Parathyroid adenoma (tissue), 2 donors: ENCODE data around the gene KCMF1.

Experiments used
- H2AFZ ChIP-seq: fragments of 300-600 bp; sonication (generic); one replicate; pipeline ENCODE4 v1.7.0; 2017; ENCODE audit warnings: antibody characterized with exemption, mild to moderate bottlenecking
- H3K27ac ChIP-seq: fragments of 300-600 bp; sonication (generic); one replicate; pipeline ENCODE4 v1.7.0; 2017
- H3K27me3 ChIP-seq: fragments of 300-600 bp; sonication (generic); one replicate; pipeline ENCODE4 v1.7.0; 2017; ENCODE audit warnings: low read length; ENCODE audit not compliant: control insufficient read depth, insufficient read depth
- H3K36me3 ChIP-seq: fragments of 300-600 bp; sonication (generic); one replicate; pipeline ENCODE4 v1.7.0; 2017; ENCODE audit warnings: low read length; ENCODE audit not compliant: control insufficient read depth, insufficient read depth
- H3K4me1 ChIP-seq: fragments of 300-600 bp; sonication (generic); one replicate; pipeline ENCODE4 v1.7.0; 2017; ENCODE audit warnings: control low read depth
- H3K4me2 ChIP-seq: fragments of 300-600 bp; sonication (generic); one replicate; pipeline ENCODE4 v1.7.0; 2017; ENCODE audit warnings: low read length
- H3K4me3 ChIP-seq: fragments of 300-600 bp; sonication (generic); one replicate; pipeline ENCODE4 v1.7.0; 2017; ENCODE audit warnings: low read depth, low read length
- H3K79me2 ChIP-seq: fragments of 300-600 bp; sonication (generic); one replicate; pipeline ENCODE4 v1.7.0; 2017; ENCODE audit warnings: control low read depth
- H3K9ac ChIP-seq: fragments of 300-600 bp; sonication (generic); one replicate; pipeline ENCODE4 v1.7.0; 2017; ENCODE audit warnings: mild to moderate bottlenecking
- H3K9me3 ChIP-seq: fragments of 300-600 bp; sonication (generic); one replicate; pipeline ENCODE4 v1.7.0; 2017; ENCODE audit warnings: low read length; ENCODE audit not compliant: control insufficient read depth
- TF ChIP-seq, protein P1 (sequence below): fragments of 300-600 bp; sonication (generic); IDR thresholded peaks from one replicate; pipeline ENCODE4 v1.7.0; 2017; ENCODE audit warnings: antibody characterized with exemption, mild to moderate bottlenecking
- donor health status: primary hyperparathyroidism.

KCMF1 gene

DNA sequence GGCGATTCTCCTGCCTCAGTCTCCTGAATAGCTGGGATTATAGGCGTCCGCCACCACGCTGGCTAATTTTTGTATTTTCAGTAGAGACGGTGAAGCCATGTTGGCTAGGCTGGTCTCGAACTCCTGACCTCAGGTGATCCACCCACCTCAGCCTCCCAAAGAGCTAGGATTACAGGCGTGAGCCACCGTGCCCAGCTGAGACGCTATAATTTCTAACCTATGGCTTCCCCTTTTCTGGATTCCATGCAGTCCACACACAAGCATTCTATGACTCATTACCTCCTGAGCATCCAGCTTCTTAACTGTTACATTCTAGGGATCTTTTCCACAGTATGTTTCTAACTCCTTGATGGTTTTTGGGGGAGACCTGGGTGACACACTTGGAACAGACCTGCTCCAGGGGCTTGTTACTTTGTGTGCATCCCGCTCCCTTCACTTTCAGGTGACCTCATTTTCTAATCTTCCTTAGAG lies 11.8 kb upstream of the KCMF1 start:
- Histone ChIP-seq H3K4me1 (peaks cover 18% of the 10 kb centered on the region), H3K4me3 (no peak overlapping the region), H3K27me3 (no peaks in the 10 kb centered on the region), H3K9ac (no peak overlapping the region), H3K36me3 (no peaks in the 10 kb centered on the region), H3K4me2 (no peak overlapping the region), H3K9me3 (no peaks in the 10 kb centered on the region), H3K79me2 (no peaks in the 10 kb centered on the region), H2AFZ (no peak overlapping the region), H3K27ac (no peak overlapping the region)
- TF ChIP-seq, protein P1, sequence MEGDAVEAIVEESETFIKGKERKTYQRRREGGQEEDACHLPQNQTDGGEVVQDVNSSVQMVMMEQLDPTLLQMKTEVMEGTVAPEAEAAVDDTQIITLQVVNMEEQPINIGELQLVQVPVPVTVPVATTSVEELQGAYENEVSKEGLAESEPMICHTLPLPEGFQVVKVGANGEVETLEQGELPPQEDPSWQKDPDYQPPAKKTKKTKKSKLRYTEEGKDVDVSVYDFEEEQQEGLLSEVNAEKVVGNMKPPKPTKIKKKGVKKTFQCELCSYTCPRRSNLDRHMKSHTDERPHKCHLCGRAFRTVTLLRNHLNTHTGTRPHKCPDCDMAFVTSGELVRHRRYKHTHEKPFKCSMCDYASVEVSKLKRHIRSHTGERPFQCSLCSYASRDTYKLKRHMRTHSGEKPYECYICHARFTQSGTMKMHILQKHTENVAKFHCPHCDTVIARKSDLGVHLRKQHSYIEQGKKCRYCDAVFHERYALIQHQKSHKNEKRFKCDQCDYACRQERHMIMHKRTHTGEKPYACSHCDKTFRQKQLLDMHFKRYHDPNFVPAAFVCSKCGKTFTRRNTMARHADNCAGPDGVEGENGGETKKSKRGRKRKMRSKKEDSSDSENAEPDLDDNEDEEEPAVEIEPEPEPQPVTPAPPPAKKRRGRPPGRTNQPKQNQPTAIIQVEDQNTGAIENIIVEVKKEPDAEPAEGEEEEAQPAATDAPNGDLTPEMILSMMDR, result no peak

DNA sequence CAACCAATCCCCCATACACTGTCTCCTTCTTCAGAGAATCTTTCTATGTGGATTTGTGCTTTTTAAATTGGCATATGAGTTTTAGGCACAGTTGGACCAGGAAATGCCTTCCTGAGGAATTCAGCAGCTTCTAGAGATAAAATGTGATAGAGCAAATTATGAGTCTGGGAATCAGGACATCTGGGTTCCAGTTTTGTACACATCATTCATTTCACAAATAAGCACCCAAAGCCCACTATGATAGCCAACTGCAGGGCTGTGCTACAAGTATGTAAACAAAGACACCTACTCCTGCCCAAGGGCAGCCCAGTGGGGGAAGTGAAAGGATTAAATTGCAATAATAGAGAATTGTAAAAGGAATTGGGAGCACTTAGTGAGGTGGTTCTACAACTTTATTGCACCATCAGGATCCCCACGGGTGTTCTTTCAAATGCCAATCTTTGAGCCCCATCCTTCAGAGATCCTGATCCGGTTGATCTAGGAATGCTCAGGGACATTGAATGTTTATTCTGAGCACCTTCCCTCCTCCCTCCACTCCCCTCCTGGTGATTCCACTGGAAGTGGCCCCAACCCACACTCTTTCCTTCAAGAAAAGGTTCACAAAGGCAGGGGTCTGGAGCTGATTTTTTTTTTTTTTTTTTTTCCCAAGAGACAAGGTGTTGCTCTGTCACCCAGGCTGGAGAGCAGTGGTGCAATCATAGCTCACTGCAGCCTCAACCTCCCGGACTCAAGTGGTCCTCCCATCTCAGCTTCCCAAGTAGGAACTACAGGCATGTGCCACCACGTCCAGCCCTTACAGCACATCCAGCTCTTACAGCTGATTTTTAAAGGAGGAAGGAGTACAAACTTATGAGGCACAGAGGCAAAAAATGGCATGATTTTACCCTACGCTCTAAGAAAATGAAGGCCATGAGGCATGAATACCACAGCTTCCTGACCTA lies 11.1 kb upstream of the KCMF1 start:
- no peaks in the 10 kb centered on the region for H3K9me3 ChIP-seq
- peaks cover 18% of the 10 kb centered on the region for H3K4me1 ChIP-seq
- no peaks in the 10 kb centered on the region for H3K79me2 ChIP-seq
- no peaks in the 10 kb centered on the region for H3K27me3 ChIP-seq
- peak overlapping the region; percentile 12 for H3K27ac ChIP-seq
- no peak overlapping the region for H2AFZ ChIP-seq
- H3K4me3 ChIP-seq, result no peak overlapping the region
- H3K9ac ChIP-seq, result no peak overlapping the region
- no peaks in the 10 kb centered on the region for H3K36me3 ChIP-seq
- H3K4me2 ChIP-seq, result no peak overlapping the region
- TF ChIP-seq, protein P1, result no peak

DNA sequence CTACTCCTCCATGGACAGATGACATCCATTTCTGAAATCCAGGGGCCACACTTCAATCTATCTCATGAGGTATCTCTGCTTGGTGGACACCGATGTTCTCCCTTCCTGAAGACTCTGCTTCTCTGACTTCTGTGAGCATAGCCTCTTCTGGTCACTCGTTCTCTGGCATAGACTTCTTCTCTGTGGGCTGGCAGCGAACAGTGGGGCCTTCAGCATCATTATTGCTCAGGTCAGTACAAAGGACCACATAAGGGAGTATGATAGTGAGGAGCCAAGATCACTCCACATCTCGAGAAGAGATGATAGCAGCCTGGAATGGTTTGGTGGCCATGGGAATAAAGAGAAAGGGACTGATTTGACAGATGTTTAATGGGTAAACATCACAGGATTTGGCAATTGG lies 8.0 kb upstream of the KCMF1 start:
- Histone ChIP-seq H3K4me3 (no peak overlapping the region), H3K79me2 (peaks cover 12% of the 10 kb centered on the region), H3K36me3 (no peaks in the 10 kb centered on the region), H3K9me3 (no peaks in the 10 kb centered on the region), H3K9ac (no peak overlapping the region), H3K4me1 (peaks cover 15% of the 10 kb centered on the region), H3K4me2 (no peak overlapping the region), H2AFZ (no peak overlapping the region), H3K27me3 (no peaks in the 10 kb centered on the region), H3K27ac (no peak overlapping the region)
- TF ChIP-seq, protein P1, result no peak

DNA sequence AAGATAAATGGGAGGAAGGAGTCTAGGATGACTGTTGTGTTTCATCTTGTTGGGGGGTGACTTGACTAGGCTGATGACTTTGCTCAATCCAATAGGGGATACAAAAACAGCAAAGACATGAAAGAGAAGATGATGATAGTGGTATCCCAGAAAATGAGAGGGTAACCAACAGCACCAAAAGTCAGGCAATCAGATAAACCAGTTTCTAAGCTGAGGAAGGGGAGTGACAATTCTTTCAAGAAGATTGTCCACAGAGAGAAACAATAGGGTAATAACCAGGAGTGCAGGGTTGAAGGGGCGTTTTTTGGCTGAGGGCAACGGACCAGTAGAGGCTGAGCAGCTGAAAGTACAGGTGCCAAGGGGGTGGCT lies 7.7 kb upstream of the KCMF1 start:
- Histone ChIP-seq H3K27me3 (no peaks in the 10 kb centered on the region), H3K79me2 (peaks cover 16% of the 10 kb centered on the region), H3K4me3 (no peak overlapping the region), H3K9me3 (no peaks in the 10 kb centered on the region), H3K4me1 (peaks cover 11% of the 10 kb centered on the region), H2AFZ (no peak overlapping the region), H3K9ac (no peak overlapping the region), H3K36me3 (no peaks in the 10 kb centered on the region), H3K27ac (no peak overlapping the region), H3K4me2 (no peak overlapping the region)
- TF ChIP-seq, protein P1, result no peak
